Peyer's patch (tissue), 4 donors: Measurements from ENCODE around the gene KDM6B. TPM values are rescaled to one million over a fixed set of nuclear protein-coding genes. Genes with fewer than 3 reads are reported as not detected.

Source experiments
- DNase-seq, 3 donors: peaks; one replicate each; pipeline ENCODE4 v3.0.0-alpha.2; 2017 to 2019
- H3K27ac ChIP-seq, 4 donors: fragments of 200-600 bp; sonication (generic); one replicate each; pipeline ENCODE4 v1.5.1; 2016 to 2019
- H3K27me3 ChIP-seq, 2 donors: fragments of 200-600 bp; sonication (generic); one replicate each; pipeline ENCODE4 v1.5.1; 2019
- H3K36me3 ChIP-seq, 3 donors: fragments of 200-600 bp; sonication (generic); one replicate each; pipeline ENCODE4 v1.5.1; 2016 to 2019
- H3K4me1 ChIP-seq, 4 donors: fragments of 200-600 bp; sonication (generic); one replicate each; pipeline ENCODE4 v1.5.1; 2016 to 2019
- H3K4me3 ChIP-seq, 4 donors: fragments of 200-600 bp; sonication (generic); 1 replicate in 3 of 4; 2 replicates in 1 of 4; pipeline ENCODE4 v1.5.1; 2016 to 2019; ENCODE audit warnings: mild to moderate bottlenecking in 1 of 4
- H3K9me3 ChIP-seq, 4 donors: fragments of 200-600 bp; sonication (generic); one replicate each; pipeline ENCODE4 v1.5.1; 2016 to 2019; ENCODE audit warnings: mild to moderate bottlenecking in 1 of 4
- CTCF ChIP-seq, 6 experiments: fragments of 450-650 bp in 4 of 6; fragments of 200-600 bp in 2 of 6; sonication (generic) in 1 of 6; IDR thresholded peaks; one replicate each; pipeline ENCODE4 v1.5.1; 2017 to 2019; ENCODE audit warnings: antibody characterized with exemption in 6 of 6, mild to moderate bottlenecking in 3 of 6, moderate library complexity in 1 of 6
- POLR2A ChIP-seq, 2 donors: fragments of 450-650 bp; IDR thresholded peaks; one replicate each; pipeline ENCODE4 v1.5.1; 2017; ENCODE audit warnings: antibody characterized with exemption in 2 of 2, mild to moderate bottlenecking in 2 of 2, moderate library complexity in 2 of 2
- total RNA-seq, 4 donors: library from RNA; depleted of rRNA; stranded (reverse); fragments of >200 nt; gene quantifications; one replicate each; pipeline ENCODE4 v1.1.0, GENCODE V29; 2016

KDM6B gene
- total RNA-seq, 4 donors from 2014 or later, result 32.1 to 45.6 (median 36.4) TPM

DNA sequence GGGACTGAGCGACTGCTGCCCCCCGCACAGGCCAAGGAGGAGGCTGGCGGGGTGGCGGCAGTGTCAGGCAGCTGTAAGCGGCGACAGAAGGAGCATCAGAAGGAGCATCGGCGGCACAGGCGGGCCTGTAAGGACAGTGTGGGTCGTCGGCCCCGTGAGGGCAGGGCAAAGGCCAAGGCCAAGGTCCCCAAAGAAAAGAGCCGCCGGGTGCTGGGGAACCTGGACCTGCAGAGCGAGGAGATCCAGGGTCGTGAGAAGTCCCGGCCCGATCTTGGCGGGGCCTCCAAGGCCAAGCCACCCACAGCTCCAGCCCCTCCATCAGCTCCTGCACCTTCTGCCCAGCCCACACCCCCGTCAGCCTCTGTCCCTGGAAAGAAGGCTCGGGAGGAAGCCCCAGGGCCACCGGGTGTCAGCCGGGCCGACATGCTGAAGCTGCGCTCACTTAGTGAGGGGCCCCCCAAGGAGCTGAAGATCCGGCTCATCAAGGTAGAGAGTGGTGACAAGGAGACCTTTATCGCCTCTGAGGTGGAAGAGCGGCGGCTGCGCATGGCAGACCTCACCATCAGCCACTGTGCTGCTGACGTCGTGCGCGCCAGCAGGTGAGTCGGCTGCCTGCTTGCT is 15.2 kb downstream of the KDM6B start:
- H3K27me3 ChIP-seq, result no peaks in the 10 kb centered on the region

DNA sequence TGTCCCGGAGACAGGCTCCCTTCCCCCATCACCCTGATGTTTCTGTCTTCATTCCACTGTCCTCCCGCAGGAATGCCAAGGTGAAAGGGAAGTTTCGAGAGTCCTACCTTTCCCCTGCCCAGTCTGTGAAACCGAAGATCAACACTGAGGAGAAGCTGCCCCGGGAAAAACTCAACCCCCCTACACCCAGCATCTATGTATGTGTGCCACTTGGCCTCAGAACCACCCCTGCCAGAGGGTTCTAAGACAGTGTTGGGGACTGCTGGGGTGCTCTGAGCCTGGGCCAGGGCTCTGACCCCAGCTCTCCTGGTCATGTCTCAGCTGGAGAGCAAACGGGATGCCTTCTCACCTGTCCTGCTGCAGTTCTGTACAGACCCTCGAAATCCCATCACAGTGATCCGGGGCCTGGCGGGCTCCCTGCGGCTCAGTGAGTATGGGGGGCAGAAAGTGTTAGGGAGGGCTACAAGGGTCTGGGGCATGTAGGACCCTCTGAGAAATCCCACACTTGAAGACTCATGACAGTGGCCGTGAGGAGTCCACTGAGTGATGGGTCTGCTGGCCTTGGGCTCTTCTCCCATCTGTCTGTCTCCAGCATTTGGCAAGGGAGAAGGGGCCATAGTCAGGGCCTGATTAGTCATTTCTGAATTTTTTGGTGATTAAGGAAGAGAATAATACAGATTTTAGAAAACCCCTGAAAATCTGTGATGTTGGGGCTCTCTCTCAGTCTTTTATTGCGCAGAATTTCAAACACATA is 15.9 kb downstream of the KDM6B start:
- Histone ChIP-seq H3K27me3 (no peaks in the 10 kb centered on the region), H3K27ac (no peak overlapping the region), H3K4me3 (no peak overlapping the region), H3K9me3 (no peaks in the 10 kb centered on the region), H3K36me3 (peaks cover 0 to 93% (median 0%) of the 10 kb centered on the region in 3 donors), H3K4me1 (peaks cover 4 to 40% (median 15%) of the 10 kb centered on the region in 4 donors)
- DNase-seq, result no peak
- TF ChIP-seq CTCF (IDR thresholded peaks at IDR 0.05), result no peak
- TF ChIP-seq POLR2A (IDR thresholded peaks at IDR 0.05), result no peak

More for the DNA sequence above, 15.2 kb downstream of the KDM6B start:
- Histone ChIP-seq H3K9me3 (no peaks in the 10 kb centered on the region), H3K36me3 (peaks cover 0 to 86% (median 0%) of the 10 kb centered on the region in 3 donors), H3K4me3 (no peak overlapping the region), H3K27ac (no peak overlapping the region), H3K4me1 (peaks cover 4 to 34% (median 16%) of the 10 kb centered on the region in 4 donors)
- DNase-seq, result no peak
- no peak for TF ChIP-seq CTCF (IDR thresholded peaks at IDR 0.05)
- no peak for TF ChIP-seq POLR2A (IDR thresholded peaks at IDR 0.05)

DNA sequence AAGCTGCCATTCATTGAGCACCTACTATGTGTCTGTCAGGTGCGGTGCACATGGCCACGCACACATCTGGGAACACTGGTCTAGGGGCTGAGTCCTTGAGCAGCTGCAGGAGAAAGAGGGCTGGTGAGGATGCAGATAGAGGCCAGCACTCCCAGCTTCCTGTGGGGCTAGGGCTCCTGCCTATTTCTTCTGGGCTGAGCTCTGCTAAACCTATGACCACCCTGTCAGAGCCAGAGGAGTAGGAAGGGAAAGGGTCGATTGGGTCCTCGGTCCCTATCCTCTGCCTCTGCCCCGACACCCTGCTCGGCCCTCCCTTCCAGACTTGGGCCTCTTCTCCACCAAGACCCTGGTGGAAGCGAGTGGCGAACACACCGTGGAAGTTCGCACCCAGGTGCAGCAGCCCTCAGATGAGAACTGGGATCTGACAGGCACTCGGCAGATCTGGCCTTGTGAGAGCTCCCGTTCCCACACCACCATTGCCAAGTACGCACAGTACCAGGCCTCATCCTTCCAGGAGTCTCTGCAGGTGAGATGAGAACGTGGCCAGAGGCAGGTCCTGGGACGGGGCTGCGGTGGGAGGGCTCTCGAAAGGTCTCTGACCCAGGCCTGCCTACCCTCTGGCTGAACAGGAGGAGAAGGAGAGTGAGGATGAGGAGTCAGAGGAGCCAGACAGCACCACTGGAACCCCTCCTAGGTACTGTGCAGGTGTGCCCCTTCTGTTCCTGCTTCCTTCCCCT is 16.9 kb downstream of the KDM6B start:
- Histone ChIP-seq H3K27me3 (no peaks in the 10 kb centered on the region), H3K4me1 (peaks cover 4 to 40% (median 12%) of the 10 kb centered on the region in 4 donors), H3K36me3 (peaks cover 0 to 91% (median 0%) of the 10 kb centered on the region in 3 donors), H3K4me3 (peak overlapping the region in 3 of 4 donors; percentile 21 to 38 (median 26)), H3K27ac (peak overlapping the region in 3 of 4 donors; percentile 14 to 72 (median 52)), H3K9me3 (no peaks in the 10 kb centered on the region)
- no peak for DNase-seq
- TF ChIP-seq CTCF (IDR thresholded peaks at IDR 0.05) (no peak), POLR2A (IDR thresholded peaks at IDR 0.05) (no peak)

DNA sequence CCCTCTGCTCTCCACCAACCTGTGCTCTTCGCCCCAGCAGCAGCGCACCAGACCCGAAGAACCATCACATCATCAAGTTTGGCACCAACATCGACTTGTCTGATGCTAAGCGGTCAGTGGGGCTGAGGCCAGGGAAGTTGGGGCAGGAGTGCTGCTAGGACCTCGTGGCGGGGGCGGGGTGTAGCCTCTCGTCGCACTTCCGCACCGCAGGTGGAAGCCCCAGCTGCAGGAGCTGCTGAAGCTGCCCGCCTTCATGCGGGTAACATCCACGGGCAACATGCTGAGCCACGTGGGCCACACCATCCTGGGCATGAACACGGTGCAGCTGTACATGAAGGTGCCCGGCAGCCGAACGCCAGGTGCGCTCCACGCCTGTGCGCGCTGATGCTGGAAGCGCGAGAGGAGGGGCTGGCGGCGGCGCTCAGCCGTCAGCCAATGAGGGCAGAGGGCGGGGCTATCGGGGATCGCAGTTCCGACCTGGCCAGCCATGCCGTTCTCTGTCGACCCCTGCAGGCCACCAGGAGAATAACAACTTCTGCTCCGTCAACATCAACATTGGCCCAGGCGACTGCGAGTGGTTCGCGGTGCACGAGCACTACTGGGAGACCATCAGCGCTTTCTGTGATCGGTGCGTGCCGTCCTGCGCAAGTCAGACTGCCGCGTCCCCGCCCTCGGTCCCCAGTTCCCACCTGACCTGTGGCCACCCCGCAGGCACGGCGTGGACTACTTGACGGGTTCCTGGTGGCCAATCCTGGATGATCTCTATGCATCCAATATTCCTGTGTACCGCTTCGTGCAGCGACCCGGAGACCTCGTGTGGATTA is 17.6 kb downstream of the KDM6B start:
- peak; percentile 92 to 98 (median 96) for DNase-seq
- H3K36me3 ChIP-seq, result peaks cover 0 to 84% (median 0%) of the 10 kb centered on the region in 3 donors
- TF ChIP-seq POLR2A (IDR thresholded peaks at IDR 0.05) (peak in 1 of 2 donors; percentile 37), CTCF (IDR thresholded peaks at IDR 0.05) (peak; percentile 98 to 100 (median 100))
- H3K27ac ChIP-seq, result peak overlapping the region in 3 of 4 donors; percentile 14 to 72 (median 52)
- no peaks in the 10 kb centered on the region for H3K27me3 ChIP-seq
- H3K9me3 ChIP-seq, result no peaks in the 10 kb centered on the region
- H3K4me3 ChIP-seq, result peak overlapping the region; percentile 14 to 38 (median 24)
- H3K4me1 ChIP-seq, result peaks cover 10 to 40% (median 17%) of the 10 kb centered on the region in 4 donors

- Histone ChIP-seq H3K27me3 (no peaks in the 10 kb centered on the region), H3K9me3 (no peaks in the 10 kb centered on the region), H3K36me3 (peaks cover 0 to 77% (median 0%) of the 10 kb centered on the region in 3 donors), H3K4me3 (no peak overlapping the region), H3K27ac (peak overlapping the region in 3 of 4 donors; percentile 14 to 72 (median 52)), H3K4me1 (peaks cover 10 to 40% (median 17%) of the 10 kb centered on the region in 4 donors)
- no peak for DNase-seq
- TF ChIP-seq CTCF (IDR thresholded peaks at IDR 0.05) (no peak), POLR2A (IDR thresholded peaks at IDR 0.05) (no peak)
These were observed 18.2 kb downstream of the KDM6B start for GRCh38 chr17:7852262-7852670.
